ENCODE measurements around the gene FAM89A.

DNA sequence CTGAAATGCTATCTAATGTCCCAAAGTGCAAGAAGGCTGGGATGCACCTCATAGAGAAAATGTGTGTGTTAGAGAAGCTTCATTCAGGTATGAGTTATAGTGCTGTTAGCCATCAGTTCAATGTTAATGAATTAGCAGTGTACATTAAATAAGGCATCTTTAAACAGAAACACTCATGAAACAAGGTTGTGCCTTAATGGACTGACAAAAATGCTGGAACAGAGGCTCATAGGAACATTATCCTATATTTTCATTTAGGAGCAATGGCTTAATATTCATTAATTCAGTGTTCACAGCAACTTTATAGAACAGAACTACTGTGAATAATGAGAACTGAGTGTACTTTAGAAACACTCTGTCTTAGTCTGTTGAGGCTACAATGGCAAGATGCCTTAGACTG, 15.2 kb upstream of the FAM89A start:
- TF ChIP-seq, protein P1, sequence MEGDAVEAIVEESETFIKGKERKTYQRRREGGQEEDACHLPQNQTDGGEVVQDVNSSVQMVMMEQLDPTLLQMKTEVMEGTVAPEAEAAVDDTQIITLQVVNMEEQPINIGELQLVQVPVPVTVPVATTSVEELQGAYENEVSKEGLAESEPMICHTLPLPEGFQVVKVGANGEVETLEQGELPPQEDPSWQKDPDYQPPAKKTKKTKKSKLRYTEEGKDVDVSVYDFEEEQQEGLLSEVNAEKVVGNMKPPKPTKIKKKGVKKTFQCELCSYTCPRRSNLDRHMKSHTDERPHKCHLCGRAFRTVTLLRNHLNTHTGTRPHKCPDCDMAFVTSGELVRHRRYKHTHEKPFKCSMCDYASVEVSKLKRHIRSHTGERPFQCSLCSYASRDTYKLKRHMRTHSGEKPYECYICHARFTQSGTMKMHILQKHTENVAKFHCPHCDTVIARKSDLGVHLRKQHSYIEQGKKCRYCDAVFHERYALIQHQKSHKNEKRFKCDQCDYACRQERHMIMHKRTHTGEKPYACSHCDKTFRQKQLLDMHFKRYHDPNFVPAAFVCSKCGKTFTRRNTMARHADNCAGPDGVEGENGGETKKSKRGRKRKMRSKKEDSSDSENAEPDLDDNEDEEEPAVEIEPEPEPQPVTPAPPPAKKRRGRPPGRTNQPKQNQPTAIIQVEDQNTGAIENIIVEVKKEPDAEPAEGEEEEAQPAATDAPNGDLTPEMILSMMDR (IDR thresholded peaks at IDR 0.05) = no peak
- TF ChIP-seq REST (IDR thresholded peaks at IDR 0.05; ENCODE audit: low read depth, low read length) (no peak), YY1 (IDR thresholded peaks at IDR 0.05; ENCODE audit: low read depth) (no peak), ELF1 (IDR thresholded peaks at IDR 0.05) (no peak)
